Endometrial microvascular endothelial cells (primary cell): ENCODE measurements around the gene PPP1R37. TPM values are rescaled to one million over a fixed set of nuclear protein-coding genes. Genes with fewer than 3 reads are reported as not detected.

Experiments
- in situ Hi-C: cut with HindIII; loops from 2 replicates; pipeline ENCODE4 v1.10.0; 2017; ENCODE audit warnings: low sequenced_read_pairs, low pct_unique_long_range_greater_than_20kb; ENCODE audit errors: inconsistent ontology term
- total RNA-seq: library from RNA; depleted of rRNA; stranded (reverse); fragments of >200 nt; gene quantifications from one replicate; pipeline ENCODE4 v1.2.3, GENCODE V29; 2015; ENCODE audit errors: inconsistent ontology term

Gene PPP1R37
- total RNA-seq, 1 donor from 2014 or later = 28.2 TPM

- in situ Hi-C loops = no loop called here
Measured at GRCh38 chr19:45159210-45159970, 66.4 kb downstream of the PPP1R37 start.

- in situ Hi-C loops = no loop called here
Measured at GRCh38 chr19:45159971-45160324, 67.0 kb downstream of the PPP1R37 start.

GRCh38 chr19:45160870-45161737, 68.1 kb downstream of the PPP1R37 start, which contains the start of gene NKPD1:
NKPD1 (minus strand) TSS chr19:45160982; CDS start chr19:45160150, 832 bp downstream.
- in situ Hi-C loops = no loop called here

GRCh38 chr19:45161738-45162607, 69.0 kb downstream of the PPP1R37 start:
- in situ Hi-C loops = no loop called here

GRCh38 chr19:45162608-45163143, 69.7 kb downstream of the PPP1R37 start:
- in situ Hi-C loops = no loop called here

- in situ Hi-C loops = no loop called here
Measured at GRCh38 chr19:45163156-45163555, 70.2 kb downstream of the PPP1R37 start.

GRCh38 chr19:45163751-45164460, 70.9 kb downstream of the PPP1R37 start:
- in situ Hi-C loops = no loop called here

GRCh38 chr19:45164577-45165335, 71.8 kb downstream of the PPP1R37 start:
- in situ Hi-C loops = no loop called here

- in situ Hi-C loops = no loop called here
Measured at GRCh38 chr19:45166723-45167252, 73.8 kb downstream of the PPP1R37 start.

GRCh38 chr19:45168767-45169351, 75.9 kb downstream of the PPP1R37 start:
- in situ Hi-C loops = no loop called here

GRCh38 chr19:45169602-45170001, 76.6 kb downstream of the PPP1R37 start:
- in situ Hi-C loops = no loop called here

- in situ Hi-C loops = no loop called here
Measured at GRCh38 chr19:45170146-45171106, 77.4 kb downstream of the PPP1R37 start.

- in situ Hi-C loops = no loop called here
Measured at GRCh38 chr19:45171211-45171623, 78.2 kb downstream of the PPP1R37 start.

GRCh38 chr19:45172173-45172572, 79.2 kb downstream of the PPP1R37 start:
- in situ Hi-C loops = no loop called here

GRCh38 chr19:45172611-45173208, 79.7 kb downstream of the PPP1R37 start:
- in situ Hi-C loops = no loop called here

GRCh38 chr19:45173816-45174215, 80.8 kb downstream of the PPP1R37 start:
- in situ Hi-C loops = no loop called here
